Measurements from ENCODE around the gene ARHGAP24. TPM values are rescaled to one million over a fixed set of nuclear protein-coding genes. Genes with fewer than 3 reads are reported as not detected.

ARHGAP24 gene
- total and polyA plus RNA-seq, 10 of the 15 experiments (the other 5 are each of a cell fraction or from before 2014, with no cell fraction given), result 0.10 to 4.2 (median 0.52) TPM

DNA sequence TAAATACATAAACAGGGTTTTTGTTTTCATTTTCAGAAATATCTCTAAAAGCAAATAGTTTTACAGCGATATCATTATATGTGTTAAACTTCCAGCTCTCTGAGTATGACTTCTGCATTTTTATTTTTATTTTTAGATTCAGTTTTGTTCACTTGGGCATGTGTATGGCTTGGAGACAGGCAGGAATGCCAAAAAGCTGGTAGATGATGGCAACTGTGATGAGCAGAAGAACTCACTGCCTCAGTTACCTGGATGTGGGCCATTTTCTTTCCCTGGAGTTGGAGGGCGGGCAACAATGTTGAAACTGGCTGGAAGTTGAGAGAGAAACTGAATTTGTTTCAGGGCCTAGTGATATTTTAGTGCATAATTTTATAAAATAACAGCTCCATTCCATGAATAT, 266.4 kb downstream of the ARHGAP24 start (continued):
- TF ChIP-seq, protein P1, sequence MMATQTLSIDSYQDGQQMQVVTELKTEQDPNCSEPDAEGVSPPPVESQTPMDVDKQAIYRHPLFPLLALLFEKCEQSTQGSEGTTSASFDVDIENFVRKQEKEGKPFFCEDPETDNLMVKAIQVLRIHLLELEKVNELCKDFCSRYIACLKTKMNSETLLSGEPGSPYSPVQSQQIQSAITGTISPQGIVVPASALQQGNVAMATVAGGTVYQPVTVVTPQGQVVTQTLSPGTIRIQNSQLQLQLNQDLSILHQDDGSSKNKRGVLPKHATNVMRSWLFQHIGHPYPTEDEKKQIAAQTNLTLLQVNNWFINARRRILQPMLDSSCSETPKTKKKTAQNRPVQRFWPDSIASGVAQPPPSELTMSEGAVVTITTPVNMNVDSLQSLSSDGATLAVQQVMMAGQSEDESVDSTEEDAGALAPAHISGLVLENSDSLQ (IDR thresholded peaks at IDR 0.05), result no peak
- TF ChIP-seq ASH2L (IDR thresholded peaks at IDR 0.05; ENCODE audit: borderline replicate concordance, low read depth) (no peak), HDGF (IDR thresholded peaks at IDR 0.05) (no peak)

DNA sequence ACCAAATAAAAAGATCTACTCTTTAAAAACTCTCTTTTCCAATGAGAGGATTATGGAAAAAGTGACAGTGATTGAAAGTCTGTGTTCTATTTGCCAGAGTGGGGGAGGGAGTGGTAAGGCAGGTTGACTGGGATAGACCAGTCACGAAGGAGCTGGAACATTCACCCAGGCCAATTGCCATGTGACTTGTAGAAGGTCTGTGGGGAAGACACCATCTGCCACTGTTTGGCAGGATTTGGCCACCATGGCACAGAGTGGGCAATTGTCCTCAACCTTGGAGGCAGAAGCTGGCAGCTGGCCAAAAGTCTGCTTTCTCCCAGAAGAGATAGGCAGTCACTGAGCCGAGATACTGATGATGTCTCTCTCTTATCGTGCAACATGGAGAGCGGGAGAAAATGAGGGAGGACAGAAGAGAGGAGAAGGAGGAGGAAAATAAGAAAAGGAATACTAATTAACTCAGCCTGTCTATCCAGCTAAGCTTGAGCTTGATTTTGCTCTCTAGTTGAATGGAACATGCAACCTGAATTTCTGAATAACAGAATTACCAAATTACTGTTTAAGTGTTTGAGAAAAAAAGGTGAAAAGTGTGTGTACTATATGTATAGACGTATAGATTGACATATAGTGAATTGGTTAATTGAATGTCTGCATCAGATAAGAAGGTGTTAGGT, 267.1 kb downstream of the ARHGAP24 start:
- Histone ChIP-seq H3K9me3 (replicated peaks; ENCODE audit: control insufficient read depth, insufficient read depth, low read length) (no peaks in the 10 kb centered on the region), H4K20me1 (ENCODE audit: control insufficient read depth, insufficient read depth) (no peaks in the 10 kb centered on the region), H3K79me2 (ENCODE audit: control insufficient read depth, insufficient read depth, low read length) (no peaks in the 10 kb centered on the region), H3K9ac (ENCODE audit: control insufficient read depth, insufficient read depth, low read length) (no peak overlapping the region), H3K27me3 (replicated peaks in 1 of 2; ENCODE audit: control insufficient read depth in 2 of 2, insufficient read depth in 2 of 2, low read length in 1 of 2) (no peaks in the 10 kb centered on the region; a peak in 1 of 4 replicates), H3K4me2 (ENCODE audit: control insufficient read depth, insufficient read depth) (no peak overlapping the region), H3K27ac (ENCODE audit: control insufficient read depth, insufficient read depth) (no peak overlapping the region), H2AFZ (ENCODE audit: control insufficient read depth, low read depth, low read length) (no peak overlapping the region), H3K4me1 (ENCODE audit: control insufficient read depth, insufficient read depth, low read length) (no peaks in the 10 kb centered on the region), H3K36me3 (ENCODE audit: control insufficient read depth in 2 of 2, insufficient read depth in 2 of 2, low read length in 1 of 2) (no peaks in the 10 kb centered on the region), H3K4me3 (no peak overlapping the region)
- CTCF ChIA-PET, result interaction anchor here (0.9 to 2.0 kb wide), 4 partner anchors 10 to 594 kb away, joined by 3 to 7 read pairs (median 4); no protein-coding TSS in a partner anchor
- SMC1A ChIA-PET (ENCODE audit: uncharacterized antibody, unreplicated experiment), result interaction anchor here (0.8 to 1.4 kb wide), 4 partner anchors 11 to 73 kb away, joined by 3 to 4 read pairs (median 4); no protein-coding TSS in a partner anchor
- POLR2A ChIA-PET, result no interaction called here
- FAIRE-seq (no peak), DNase-seq (ENCODE audit: low read depth, low spot score) (no peak), ATAC-seq (no peak)
- in situ Hi-C loops (cut with MboI) (no loop called here), intact Hi-C loops (cut with micrococcal nuclease; ENCODE audit: unreplicated experiment) (no loop called here)
- WGBS (ENCODE audit: insufficient coverage, insufficient replicate concordance, low lambda C conversion rate, missing lambda C conversion rate), result 91% methylated on average over 5 of the region's 5 CpGs
- no TSS peak for BruUV-seq (replicated peaks)
- RAD21 ChIA-PET (ENCODE audit: unreplicated experiment), result no interaction called here
- TF ChIP-seq FOS (IDR thresholded peaks at IDR 0.05; ENCODE audit: borderline replicate concordance, extremely low read depth, insufficient read length) (no peak), CEBPB (IDR thresholded peaks at IDR 0.05; ENCODE audit: borderline replicate concordance in 1 of 2, low read depth in 2 of 2, low read length in 2 of 2) (no peak), RCOR1 (conservative IDR thresholded peaks at IDR 0.05; ENCODE audit: low read depth, low read length) (no peak), ZNF274 (IDR thresholded peaks at IDR 0.05; ENCODE audit: insufficient read depth, insufficient read length) (no peak), BRCA1 (IDR thresholded peaks at IDR 0.05; ENCODE audit: low read depth, low read length) (no peak), TCF3 (IDR thresholded peaks at IDR 0.05; ENCODE audit: borderline replicate concordance, insufficient read depth, low read depth, low read length) (no peak), PML (IDR thresholded peaks at IDR 0.05; ENCODE audit: low read length) (no peak), SMAD5 (IDR thresholded peaks at IDR 0.05; ENCODE audit: low read depth) (no peak), GABPA (IDR thresholded peaks at IDR 0.05; ENCODE audit: low read depth) (no peak), JUND (IDR thresholded peaks at IDR 0.05; ENCODE audit: low read depth, low read length) (no peak), TAF1 (IDR thresholded peaks at IDR 0.05; ENCODE audit: borderline replicate concordance, low read depth, low read length) (no peak)
- TF ChIP-seq, protein P1 (IDR thresholded peaks at IDR 0.05), result no peak
- TF ChIP-seq, protein P2, sequence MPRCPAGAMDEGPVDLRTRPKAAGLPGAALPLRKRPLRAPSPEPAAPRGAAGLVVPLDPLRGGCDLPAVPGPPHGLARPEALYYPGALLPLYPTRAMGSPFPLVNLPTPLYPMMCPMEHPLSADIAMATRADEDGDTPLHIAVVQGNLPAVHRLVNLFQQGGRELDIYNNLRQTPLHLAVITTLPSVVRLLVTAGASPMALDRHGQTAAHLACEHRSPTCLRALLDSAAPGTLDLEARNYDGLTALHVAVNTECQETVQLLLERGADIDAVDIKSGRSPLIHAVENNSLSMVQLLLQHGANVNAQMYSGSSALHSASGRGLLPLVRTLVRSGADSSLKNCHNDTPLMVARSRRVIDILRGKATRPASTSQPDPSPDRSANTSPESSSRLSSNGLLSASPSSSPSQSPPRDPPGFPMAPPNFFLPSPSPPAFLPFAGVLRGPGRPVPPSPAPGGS (IDR thresholded peaks at IDR 0.05; ENCODE audit: borderline replicate concordance, insufficient read depth, low read depth, low read length, poor library complexity, severe bottlenecking), result no peak
- TF ChIP-seq, protein P3, sequence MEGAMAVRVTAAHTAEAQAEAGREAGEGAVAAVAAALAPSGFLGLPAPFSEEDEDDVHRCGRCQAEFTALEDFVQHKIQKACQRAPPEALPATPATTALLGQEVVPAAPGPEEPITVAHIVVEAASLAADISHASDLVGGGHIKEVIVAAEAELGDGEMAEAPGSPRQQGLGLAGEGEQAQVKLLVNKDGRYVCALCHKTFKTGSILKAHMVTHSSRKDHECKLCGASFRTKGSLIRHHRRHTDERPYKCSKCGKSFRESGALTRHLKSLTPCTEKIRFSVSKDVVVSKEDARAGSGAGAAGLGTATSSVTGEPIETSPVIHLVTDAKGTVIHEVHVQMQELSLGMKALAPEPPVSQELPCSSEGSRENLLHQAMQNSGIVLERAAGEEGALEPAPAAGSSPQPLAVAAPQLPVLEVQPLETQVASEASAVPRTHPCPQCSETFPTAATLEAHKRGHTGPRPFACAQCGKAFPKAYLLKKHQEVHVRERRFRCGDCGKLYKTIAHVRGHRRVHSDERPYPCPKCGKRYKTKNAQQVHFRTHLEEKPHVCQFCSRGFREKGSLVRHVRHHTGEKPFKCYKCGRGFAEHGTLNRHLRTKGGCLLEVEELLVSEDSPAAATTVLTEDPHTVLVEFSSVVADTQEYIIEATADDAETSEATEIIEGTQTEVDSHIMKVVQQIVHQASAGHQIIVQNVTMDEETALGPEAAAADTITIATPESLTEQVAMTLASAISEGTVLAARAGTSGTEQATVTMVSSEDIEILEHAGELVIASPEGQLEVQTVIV (IDR thresholded peaks at IDR 0.05; ENCODE audit: borderline replicate concordance, partially characterized antibody), result no peak
